GM18498 (cell line): ENCODE results near the gene TMED9.
"Not testable (repeated sequence)": the region's sequence is repeated elsewhere in the genome, so short reads cannot be mapped to it uniquely, and the experiment has no call there.

Experiments
- ATAC-seq: cut with Tn5 transposase; IDR thresholded peaks from one replicate; pipeline ENCODE4 v1.9.1; 2021; ENCODE audit warnings: mild to moderate bottlenecking, moderate library complexity; ENCODE audit not compliant: unreplicated experiment

Gene TMED9

GRCh38 chr5:177605667-177606066 lies 13.7 kb downstream of the TMED9 start:
- ATAC-seq = no peak

- ATAC-seq = no peak
Observed at GRCh38 chr5:177606071-177607051, 14.4 kb downstream of the TMED9 start.

GRCh38 chr5:177607115-177607451 lies 15.1 kb downstream of the TMED9 start:
- ATAC-seq = no peak

DNA sequence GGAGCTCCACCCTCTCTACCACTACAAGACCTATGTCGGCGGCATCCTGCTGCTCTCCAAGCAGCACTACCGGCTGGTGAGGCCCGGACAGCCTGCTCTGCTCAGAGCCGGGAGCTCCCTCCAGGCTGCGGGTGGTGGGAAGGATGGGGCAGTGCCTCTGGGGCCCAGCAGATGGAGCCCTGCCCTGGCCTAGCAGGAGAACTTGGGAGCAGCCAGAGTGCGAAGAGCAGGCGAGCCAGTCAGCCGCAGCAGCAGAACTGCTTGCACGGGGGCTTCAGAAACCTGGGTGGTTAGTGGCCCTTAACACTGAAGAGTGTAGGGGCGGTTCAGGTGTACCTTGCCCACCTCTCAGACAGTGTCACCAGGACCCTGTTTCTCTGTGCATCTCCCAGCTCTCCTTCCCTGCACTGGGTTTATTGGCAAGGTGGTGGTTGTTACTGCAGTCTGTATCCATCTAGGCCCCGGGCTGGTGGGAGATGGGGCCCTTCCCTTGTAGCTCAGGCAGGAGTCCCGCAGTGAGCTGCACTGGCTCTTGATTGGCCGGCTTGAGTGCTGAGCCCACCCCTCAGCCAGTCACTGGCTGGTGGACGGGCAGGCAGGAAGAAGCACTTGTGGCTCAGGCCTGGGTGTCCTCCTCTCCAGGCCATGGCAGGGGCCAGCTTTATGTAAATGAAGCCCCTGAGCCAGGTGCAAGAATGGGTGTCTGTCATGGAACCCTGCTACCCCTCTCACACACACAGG lies 15.6 kb downstream of the TMED9 start:
- ATAC-seq = no peak

DNA sequence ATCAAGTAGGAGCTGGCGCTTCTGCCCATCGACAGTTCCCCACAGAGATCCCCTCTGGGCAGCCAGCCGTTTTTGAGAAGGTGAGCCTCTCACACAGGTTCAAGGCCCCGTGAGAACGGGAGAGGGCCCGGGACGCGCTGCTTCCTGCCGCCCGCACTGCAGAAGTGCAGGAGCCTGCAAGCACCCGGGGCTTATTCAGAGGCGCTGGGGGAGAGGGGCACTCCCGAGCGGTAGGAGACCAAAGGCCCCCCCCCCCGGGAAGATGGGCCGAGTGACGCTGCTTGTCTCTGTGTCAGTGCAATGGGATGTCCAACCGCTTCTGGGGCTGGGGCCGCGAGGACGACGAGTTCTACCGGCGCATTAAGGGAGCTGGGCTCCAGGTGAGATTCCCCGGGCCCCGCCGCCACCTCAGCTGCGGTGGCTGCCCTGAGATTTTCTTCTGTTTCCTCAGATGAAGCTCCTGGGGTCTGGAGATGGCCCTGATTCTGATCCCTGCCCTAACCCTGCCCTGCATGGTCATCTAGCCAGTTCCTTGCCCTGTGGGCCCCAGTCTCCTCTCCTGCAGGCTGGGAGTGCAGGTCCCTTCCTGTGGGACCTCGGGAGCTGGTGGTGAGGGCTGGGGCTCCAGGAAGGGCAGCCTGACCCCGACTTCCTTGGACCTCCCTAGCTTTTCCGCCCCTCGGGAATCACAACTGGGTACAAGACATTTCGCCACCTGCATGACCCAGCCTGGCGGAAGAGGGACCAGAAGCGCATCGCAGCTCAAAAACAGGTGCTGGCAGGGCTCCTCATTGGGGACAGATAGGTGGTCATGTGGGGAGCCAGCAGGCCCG lies 16.5 kb downstream of the TMED9 start:
- no peak for ATAC-seq

DNA sequence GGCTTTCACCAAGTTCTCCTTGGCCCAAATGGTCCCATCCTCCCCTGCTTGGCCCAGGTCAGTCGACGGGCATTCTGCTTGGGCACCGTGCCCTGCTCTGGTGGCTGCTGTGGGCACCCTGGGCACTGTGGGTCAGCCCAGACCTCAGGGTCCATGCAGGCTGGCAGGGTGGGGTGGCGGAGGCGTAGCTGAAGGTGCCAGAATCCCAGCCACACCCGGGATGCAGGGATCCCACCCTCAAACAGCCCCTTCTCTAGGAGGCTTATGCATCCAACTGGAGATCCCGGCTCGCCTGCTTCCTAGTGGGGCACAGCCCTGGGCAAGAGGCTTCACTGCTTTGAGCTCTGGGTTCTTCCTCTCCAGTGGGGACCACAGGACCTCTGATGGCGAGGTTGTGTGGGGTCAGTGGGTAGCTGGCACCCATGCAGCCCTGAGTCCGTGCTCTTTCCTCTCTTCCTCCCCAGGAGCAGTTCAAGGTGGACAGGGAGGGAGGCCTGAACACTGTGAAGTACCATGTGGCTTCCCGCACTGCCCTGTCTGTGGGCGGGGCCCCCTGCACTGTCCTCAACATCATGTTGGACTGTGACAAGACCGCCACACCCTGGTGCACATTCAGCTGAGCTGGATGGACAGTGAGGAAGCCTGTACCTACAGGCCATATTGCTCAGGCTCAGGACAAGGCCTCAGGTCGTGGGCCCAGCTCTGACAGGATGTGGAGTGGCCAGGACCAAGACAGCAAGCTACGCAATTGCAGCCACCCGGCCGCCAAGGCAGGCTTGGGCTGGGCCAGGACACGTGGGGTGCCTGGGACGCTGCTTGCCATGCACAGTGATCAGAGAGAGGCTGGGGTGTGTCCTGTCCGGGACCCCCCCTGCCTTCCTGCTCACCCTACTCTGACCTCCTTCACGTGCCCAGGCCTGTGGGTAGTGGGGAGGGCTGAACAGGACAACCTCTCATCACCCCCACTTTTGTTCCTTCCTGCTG lies 17.4 kb downstream of the TMED9 start:
- ATAC-seq = no peak

DNA sequence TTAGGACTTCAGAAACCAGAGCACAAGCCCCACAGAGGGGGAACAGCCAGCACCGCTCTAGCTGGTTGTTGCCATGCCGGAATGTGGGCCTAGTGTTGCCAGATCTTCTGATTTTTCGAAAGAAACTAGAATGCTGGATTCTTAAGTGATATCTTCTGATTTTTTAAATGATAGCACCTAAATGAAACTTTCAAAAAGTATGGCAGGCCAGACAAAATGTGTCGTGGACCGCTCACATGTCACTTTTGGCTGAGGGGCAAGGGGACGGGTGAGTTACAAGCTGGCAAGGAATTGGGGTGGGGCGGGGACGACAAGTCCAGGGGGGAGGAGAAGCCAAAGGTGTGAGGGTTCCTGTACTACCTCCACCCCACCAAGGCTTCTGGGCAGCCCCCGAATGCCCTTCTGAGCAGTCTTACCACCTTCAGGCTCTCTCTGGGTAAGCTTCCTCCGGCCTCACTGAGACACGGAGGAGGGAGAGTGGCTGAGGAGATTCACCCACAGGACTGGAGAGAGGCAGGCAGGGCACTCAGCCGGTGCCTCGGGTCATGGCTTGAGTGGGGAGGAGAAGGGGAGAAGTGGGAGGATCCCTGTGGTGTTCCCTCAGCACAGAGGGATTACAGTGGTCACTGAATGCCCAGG lies 18.2 kb downstream of the TMED9 start:
- no peak for ATAC-seq

DNA sequence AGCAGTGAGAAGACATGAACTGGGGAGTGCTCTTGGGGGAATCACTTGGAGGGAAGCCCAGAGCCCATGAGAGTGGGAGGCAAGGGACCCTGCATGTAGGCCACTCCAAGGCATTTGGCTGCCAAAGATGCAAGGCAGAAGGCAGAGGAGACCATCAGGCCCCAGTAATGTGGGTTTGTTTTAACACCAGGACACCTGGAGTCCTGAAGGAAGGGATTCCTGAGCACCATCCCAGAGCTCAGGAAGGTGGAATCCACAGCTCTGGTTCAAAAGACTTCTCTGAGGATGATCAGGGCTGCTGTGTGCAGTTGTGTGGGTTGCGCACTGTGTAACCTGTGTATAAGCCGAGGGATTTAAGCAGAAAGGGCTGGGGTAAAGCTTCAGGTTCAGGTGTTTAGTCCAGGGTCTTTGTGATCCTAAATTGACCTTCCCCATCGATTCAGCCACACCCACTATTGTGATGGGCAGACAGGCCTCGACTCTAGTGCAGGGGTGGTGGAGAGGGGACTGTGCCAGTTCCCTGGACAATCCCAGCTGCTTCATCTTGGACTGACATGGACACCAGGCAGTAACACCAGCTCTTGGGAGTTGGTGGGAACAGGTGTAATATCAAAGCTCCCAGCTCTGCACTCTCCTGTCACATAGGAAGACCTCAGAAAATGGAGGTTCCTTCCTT lies 18.9 kb downstream of the TMED9 start:
- ATAC-seq = no peak

DNA sequence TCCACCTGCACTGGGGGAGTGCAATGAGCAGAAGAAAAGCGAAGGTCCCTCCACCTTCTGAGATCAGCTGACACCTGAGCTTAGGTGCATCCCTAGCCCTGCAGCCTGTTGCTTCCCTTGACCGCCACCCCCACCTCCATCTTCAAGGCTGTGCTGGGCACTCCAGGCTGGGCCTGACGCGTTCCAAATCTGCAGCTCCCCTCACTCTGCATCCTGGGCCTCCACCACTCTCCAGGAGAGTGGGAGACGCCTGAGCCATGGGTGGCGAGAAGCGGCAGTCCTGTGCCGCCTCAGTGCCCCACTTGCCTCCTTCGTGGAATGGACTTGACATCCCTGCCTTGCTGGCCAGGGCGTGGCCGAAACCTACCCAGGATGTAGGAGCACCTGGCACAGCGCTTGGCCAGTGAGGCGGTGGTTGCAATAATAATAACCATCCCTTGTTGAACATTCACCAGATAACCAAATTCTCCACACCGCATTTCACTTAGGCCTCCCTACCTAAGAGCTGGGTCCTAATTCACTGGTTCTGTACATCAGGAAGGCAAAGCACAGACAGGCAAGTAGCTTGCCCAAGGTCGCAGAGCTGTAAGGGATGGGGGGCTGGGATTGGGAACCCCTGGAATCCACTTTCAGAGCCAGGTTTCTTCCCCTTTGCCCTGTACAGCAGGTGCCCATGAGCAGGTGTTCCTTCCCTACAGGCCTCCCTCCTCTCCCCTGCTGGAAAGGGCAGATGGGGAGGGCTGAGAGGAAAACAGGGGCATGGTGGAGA lies 19.6 kb downstream of the TMED9 start:
- ATAC-seq = no peak

- ATAC-seq = no peak
Observed at GRCh38 chr5:177612215-177612673, 20.2 kb downstream of the TMED9 start.

GRCh38 chr5:177620560-177620959 lies 28.6 kb downstream of the TMED9 start:
- no peak for ATAC-seq

DNA sequence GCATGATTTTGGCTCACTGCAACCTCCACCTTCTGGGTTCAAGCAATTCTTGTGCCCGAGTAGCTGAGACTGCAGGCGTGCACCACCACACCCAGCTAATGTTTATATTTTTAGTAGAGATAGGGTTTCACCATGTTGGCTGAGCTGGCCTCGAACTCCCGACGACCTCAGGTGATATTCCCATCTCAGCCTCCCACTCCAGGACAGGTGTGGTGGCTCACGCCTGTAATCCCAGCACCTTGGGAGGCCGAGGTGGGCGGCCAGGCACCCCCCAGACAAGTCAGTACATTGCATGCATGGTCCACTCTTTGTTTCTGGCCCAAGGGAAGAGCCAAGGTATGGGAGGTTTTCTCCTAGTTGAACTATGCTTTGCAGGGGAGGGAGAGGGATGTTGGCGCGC lies 32.2 kb downstream of the TMED9 start:
- not testable (repeated sequence) for ATAC-seq

- ATAC-seq = not testable (repeated sequence)
Observed at GRCh38 chr5:177630186-177630585, 38.2 kb downstream of the TMED9 start.

DNA sequence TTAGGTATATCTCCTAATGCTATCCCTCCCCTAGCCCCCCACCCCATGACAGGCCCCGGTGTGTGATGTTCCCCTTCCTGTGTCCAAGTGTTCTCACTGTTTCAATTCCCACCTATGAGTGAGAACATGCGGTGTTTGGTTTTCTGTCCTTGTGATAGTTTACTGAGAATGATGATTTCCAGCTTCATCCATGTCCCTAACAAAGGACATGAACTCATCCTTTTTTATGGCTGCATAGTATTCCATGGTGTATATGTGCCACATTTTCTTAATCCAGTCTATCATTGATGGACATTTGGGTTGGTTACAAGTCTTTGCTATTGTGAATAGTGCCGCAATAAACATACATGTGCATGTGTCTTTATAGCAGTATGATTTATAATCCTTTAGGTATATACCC lies 42.9 kb downstream of the TMED9 start:
- ATAC-seq = not testable (repeated sequence)

- not testable (repeated sequence) for ATAC-seq
Observed at GRCh38 chr5:177645462-177645861, 53.5 kb downstream of the TMED9 start.
